Anterior cingulate cortex (tissue), 58 donors: ENCODE data around the gene CCDC6.
"Not testable (repeated sequence)": the region's sequence is repeated elsewhere in the genome, so short reads cannot be mapped to it uniquely, and the experiment has no call there.

ENCODE experiments used
- DNase-seq, 58 donors: peaks; one replicate each; lab custom pipeline; 2025; lab: John Stamatoyannopoulos, UW

CCDC6 gene

DNA sequence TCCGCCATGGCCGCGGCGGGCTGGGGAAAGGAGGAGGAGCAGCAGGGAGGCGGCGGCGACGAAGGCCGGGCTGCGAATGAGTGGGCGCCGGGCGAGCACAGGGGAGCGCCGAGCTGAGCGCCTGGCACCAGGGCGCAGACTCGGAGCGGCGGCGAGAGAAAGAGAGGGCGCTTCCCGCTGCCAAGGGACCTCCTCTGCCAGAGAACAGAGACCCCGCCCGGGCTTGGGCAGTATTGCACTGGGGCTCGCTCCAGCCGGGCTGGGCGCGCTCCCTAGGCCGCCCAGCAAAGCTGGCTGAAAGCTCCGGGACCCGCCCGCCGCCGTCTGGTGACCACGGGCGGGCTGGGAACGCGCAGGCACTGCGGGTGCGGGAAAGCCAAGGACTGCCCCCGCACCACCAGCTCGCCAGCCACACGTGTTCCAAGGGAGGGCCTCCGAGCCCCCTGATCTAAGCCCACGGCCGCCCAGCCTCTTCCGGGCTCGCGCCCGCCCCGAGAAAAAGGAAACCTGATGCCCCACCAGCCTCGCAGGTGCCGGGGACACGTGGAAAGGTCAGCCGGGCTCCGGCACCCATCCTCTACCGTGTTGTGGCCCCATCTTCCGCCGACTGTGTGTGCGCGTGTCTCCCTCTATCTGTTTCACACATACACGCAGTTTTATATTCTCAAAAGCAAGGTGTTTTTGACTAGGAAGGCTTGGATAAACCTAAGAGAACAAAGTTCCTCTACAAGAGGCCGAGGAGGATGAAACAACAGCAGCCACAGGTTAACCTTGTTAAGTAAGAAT lies at the start of gene CCDC6:
Gene CCDC6, minus strand, starts transcription at position 140 of the 786 bp plus-strand sequence. Its CDS starts 132 bp downstream, at position 8.
- DNase-seq: peak in 57 of 58 donors; percentile 66 to 95 (median 89)

DNA sequence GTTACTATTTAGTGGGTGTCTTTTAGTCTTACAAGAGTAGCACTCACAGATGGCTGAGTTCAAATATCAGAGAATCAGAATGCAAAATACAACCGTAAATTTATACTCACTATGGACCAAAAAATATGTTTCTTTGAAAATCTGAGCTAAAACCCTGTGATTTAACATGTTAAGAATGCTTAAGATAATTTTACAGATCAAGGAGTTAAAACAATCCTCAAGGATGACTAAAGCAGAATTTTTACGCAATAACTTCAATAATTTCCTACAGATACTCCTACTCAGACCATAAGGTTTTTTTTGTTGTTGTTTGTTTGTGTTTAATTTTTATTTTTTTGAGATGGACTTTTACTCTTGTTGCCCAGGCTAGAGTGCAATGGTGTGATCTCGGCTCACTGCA lies 47.9 kb upstream of the CCDC6 start:
- DNase-seq: no peak

- not testable (repeated sequence) for DNase-seq
Measured at GRCh38 chr10:59953711-59954110, 47.4 kb upstream of the CCDC6 start.

DNA sequence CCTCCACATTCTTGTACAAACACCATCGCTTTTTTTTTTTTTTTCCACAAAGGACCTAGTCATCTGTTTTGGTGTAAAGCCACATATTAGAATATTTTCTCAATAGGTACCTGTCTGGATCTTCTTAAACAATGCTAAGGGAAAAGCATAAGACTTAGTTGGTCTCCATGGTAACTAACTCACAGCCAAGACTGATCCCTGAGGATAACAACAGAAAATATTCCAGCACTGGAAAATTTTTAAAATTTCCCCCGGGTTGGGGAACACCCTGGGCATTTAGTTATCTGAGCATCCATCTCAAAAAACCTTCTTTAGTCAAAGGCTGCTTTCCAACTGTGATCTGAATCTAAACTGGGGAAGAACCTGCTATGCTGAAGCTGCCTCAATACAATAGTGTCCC lies 43.7 kb upstream of the CCDC6 start:
- no peak for DNase-seq

DNA sequence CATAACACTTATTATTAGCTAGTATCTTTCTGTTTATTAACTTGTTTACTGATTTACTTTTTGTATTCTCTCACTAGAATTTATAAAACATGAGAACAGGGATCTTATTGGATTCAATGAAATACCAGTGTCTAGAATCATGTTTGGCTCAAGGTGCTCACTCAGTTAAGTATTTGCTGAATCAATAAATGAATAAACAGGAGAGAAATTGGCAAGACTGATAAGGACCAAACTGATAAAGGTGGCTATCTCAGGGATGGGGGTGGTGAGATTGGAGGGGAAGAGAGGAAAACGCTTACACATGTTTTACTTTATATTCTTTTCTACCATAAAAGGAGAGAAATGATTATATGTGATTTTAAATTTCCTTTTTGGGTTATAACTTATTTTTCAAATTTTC lies 43.3 kb upstream of the CCDC6 start:
- no peak for DNase-seq

DNA sequence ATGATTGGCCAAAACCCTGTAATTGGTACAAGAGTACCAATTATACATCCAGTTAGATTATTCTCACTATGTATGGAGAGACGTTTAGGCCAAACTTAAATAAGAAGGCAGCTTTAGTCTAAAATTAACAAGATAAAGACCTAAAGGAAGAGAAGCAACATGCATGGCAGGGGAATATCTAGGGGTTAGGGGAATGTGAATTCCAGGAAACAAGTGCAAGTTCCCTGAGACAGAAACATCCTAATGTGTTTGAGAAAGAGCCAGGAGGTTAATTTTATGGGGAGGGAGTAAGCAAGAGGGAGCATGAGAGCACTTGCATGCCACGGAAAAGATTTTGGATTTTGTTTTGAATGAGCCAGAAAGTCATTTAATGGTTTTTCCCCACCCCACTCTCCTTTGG lies 39.6 kb upstream of the CCDC6 start:
- DNase-seq: no peak

- DNase-seq: no peak
Measured at GRCh38 chr10:59945590-59945989, 39.2 kb upstream of the CCDC6 start.

GRCh38 chr10:59944339-59944935 lies 38.1 kb upstream of the CCDC6 start:
- no peak for DNase-seq

DNA sequence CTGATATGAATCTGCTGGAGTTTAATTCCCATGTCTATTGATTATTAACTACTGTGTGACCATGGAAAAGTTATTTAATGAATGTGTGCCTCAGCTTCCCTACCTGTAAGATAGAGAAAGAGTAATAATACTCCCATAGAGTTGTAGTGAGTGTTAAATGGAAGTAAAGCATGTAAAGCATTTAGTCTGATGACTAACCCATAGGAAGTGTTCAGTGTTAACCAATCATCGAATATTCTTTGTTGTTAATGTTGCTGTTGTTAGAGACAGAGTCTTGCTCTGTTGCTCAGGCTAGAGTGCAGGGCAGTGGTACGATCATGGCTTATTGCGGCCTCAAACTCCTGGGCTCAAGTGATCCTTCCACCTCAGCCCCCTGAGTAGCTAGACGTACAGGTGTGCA lies 36.2 kb upstream of the CCDC6 start:
- DNase-seq: no peak

GRCh38 chr10:59937720-59938119 lies 31.4 kb upstream of the CCDC6 start:
- DNase-seq: no peak

- DNase-seq: no peak
Measured at GRCh38 chr10:59934701-59935100, 28.3 kb upstream of the CCDC6 start.

DNA sequence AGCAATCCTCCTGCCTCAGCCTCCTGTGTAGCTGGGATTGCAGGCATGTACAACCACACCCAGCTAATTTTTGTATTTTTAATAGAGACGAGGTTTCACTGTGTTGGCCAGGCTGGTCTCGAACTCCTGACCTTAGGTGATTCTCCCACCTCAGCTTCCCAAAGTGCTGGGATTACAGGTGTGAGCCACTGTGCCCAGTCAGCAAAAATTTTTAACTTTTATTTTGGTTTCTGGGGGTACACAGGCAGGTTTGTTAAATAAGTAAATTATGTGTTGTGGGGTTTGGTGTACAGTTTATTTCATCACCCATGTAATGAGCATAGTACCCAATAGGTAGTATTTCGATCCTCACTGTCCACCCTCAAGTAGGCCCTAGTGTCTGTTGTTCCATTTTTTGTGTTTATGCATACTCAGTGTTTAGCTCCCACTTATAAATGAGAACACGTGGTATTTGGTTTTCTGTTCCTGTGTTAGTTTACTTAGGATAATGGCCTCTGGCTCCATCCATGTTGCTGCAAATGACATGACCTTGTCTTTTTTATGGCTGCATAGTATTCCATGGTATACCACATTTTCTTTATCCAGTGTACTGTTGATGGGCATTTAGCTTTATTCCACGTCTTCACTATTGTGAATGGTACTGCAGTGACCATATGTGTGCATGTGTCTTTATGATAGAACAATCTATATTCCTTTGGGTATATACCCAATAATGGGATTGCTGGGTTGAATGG lies 24.6 kb upstream of the CCDC6 start:
- not testable (repeated sequence) for DNase-seq

GRCh38 chr10:59926086-59926485 lies 19.7 kb upstream of the CCDC6 start:
- DNase-seq: no peak

DNA sequence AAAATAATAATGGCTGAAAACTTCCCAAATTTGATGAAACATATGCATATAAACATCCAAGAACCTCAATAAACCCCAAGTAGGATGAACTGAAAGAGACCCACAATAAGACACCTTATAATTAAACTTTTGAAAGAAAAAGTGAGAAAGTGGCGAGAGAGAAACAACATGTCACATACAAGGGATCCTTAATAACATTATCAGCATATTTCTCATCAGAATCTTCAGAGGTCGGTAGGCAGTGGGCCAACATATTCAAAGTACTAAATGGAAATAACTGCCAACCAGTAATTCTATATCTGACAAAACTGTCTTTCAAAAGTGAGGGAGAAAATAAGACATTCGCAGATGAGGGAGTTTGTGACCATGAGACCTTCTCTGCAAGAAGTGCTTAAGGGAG lies 16.6 kb upstream of the CCDC6 start:
- DNase-seq: no peak

DNA sequence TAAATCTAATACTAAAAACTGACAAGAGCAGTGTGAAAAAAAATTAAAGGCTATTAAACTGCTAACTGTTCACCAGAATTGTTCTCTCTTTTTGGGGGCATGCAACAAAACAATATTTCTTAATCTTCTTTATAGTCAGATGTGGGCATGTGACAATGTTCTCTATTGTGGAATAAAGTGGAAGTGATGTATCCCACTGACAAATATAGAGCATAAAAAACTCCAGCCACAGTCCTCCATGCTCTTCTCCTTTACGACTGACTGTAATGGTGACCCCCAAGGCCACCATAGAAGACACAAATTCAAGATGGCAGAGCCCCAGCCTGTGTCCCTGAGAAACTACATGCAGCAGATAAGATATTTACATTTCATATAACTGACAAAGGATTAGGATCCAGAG lies 11.6 kb upstream of the CCDC6 start:
- no peak for DNase-seq

- DNase-seq: no peak
Measured at GRCh38 chr10:59913547-59914237, 7.3 kb upstream of the CCDC6 start.

GRCh38 chr10:59910867-59911266 lies 4.5 kb upstream of the CCDC6 start:
- no peak for DNase-seq

- DNase-seq: no peak
Measured at GRCh38 chr10:59909815-59910214, 3.5 kb upstream of the CCDC6 start.

DNA sequence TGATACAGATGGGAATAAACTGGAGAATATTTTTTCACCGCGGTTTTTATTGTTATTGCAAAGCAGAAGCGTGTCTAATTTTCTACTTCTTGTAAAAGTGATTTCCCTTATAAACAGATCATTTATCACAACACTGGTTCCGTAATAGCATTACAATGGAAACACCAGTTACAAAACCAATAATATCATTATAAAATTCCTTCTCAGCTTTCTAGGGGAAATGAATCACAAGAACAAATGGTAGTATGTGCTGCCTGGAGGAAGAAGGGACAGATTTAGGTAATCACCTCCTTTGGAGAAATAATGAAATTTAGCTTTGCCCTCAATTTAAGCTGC lies 2.4 kb upstream of the CCDC6 start:
- no peak for DNase-seq

DNA sequence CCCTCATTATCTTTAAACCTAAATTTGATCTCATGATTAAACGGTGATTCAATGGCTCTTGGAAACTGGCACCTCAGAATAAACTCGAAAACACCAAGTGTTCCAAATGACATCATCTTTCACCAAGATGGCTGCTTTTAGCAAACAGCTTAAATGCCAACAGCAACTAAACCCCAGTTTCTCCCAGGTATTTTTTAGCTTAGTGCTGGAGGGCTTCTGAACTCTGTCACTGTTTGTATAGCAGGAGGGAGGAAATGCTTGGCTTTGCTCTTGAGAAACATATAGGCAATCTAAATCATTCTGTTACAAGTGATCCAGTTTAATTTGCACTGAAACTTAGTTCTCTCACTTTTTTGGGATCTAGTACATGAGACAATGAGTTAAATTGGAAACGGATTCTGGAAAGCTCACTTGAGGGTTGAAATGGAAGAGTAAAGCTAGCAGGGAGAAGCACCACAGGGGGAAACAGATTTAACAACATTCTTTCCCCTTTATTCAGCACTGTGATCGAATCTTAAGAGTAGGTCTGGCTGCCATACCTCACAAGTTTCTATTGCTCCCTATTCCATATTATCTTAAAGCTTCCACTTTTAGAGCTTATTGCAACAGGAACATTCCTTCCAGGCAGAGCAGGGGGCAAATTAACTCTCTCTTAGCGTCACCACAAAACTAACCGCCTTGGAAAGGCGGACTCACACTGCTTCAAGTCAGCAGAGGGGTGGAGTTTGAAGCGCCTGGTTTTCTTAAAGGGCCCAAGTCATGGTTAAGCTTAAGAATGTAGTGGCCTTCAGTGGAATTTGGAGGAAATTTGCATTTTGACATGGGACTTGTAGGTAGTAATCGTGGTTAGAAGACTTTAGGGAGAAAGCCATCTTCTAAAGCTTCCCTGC lies 1.8 kb upstream of the CCDC6 start:
- DNase-seq: peak in 37 of 58 donors; percentile 2 to 76 (median 36)
